ENCODE results near the gene MYOCOS. TPM values are rescaled to one million over a fixed set of nuclear protein-coding genes. Genes with fewer than 3 reads are reported as not detected.

The MYOCOS gene
- total RNA-seq, 1 donor from 2014 or later = not detected

DNA sequence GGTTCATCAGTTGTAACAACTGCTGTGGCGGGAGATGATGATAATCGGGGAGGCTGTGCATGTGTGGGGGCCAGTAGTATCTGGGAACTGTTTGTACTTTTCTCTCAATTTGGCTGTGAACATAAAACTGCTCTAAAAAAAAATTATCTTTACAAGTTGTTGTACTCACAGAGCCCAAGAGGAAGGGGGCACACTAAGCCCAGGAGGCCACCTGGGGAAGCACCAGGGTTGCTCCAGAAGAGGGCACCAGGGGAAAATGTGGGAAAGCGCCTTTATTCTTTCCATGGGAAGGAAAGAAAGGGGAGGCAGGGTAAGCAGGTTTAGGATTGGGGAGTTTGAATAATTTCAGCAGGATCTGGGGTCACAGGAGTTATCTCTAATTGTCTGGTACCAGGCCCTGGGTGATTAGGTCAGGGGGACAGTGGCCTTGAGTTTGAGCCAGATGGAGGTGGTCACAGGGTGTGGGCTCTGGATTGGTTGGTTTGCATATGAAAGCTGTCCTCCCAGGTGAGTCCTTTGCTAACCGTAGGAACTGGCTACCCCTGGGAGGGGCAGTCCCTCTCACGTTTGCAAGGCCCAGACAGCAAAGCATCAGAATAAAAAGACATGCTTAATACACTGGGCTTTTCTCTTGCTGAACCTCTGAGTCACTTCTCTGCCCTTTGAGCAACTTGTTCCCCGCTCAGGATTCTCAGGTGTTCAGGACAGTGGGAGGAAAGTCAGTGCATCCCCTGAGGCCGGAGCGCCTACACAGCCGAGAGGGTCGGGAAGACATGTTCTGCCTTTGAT is 19.2 kb downstream of the MYOCOS start:
- intact Hi-C loops (cut with DNase I) = no loop called here
- no peaks in the 10 kb centered on the region for H3K36me3 ChIP-seq
- TF ChIP-seq, protein P1, sequence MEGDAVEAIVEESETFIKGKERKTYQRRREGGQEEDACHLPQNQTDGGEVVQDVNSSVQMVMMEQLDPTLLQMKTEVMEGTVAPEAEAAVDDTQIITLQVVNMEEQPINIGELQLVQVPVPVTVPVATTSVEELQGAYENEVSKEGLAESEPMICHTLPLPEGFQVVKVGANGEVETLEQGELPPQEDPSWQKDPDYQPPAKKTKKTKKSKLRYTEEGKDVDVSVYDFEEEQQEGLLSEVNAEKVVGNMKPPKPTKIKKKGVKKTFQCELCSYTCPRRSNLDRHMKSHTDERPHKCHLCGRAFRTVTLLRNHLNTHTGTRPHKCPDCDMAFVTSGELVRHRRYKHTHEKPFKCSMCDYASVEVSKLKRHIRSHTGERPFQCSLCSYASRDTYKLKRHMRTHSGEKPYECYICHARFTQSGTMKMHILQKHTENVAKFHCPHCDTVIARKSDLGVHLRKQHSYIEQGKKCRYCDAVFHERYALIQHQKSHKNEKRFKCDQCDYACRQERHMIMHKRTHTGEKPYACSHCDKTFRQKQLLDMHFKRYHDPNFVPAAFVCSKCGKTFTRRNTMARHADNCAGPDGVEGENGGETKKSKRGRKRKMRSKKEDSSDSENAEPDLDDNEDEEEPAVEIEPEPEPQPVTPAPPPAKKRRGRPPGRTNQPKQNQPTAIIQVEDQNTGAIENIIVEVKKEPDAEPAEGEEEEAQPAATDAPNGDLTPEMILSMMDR (IDR thresholded peaks at IDR 0.05) = no peak

DNA sequence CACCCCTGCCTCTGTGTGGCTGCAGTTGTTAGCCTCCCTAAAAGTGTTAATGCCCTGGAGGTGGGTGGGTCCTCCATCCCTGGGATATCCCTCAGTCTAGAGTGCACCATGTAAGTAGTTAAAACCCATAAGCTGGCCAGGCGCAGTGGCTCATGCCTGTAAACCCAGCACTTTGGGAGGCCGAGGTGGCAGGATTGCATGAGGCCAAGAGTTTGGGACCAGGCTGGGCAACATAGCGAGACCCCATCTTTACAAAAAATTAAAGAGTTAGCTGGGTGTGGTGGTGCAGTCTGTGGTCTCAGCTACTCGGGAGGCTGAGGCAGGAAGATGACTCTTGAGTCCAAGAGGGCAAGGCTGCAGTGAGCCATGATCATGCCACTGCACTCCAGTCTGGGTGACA is 20.2 kb downstream of the MYOCOS start:
- no peak overlapping the region for H3K27ac ChIP-seq
- H3K4me3 ChIP-seq = no peak overlapping the region
- TF ChIP-seq, protein P1 (IDR thresholded peaks at IDR 0.05) = no peak
- DNase-seq (ENCODE audit: low spot score in 2 of 2) = no peak
- no peaks in the 10 kb centered on the region for H3K36me3 ChIP-seq
- no peaks in the 10 kb centered on the region for H3K27me3 ChIP-seq
- no peaks in the 10 kb centered on the region for H3K9me3 ChIP-seq
- intact Hi-C loops (cut with DNase I) = no loop called here
- peaks cover 6 to 14% of the 10 kb centered on the region in 2 donors for H3K4me1 ChIP-seq

More for the DNA sequence above, 19.2 kb downstream of the MYOCOS start:
- DNase-seq (ENCODE audit: low spot score in 2 of 2) = no peak
- Histone ChIP-seq H3K27ac (no peak overlapping the region), H3K9me3 (no peaks in the 10 kb centered on the region), H3K27me3 (no peaks in the 10 kb centered on the region), H3K4me1 (peaks cover 6 to 12% of the 10 kb centered on the region in 2 donors), H3K4me3 (no peak overlapping the region)

DNA sequence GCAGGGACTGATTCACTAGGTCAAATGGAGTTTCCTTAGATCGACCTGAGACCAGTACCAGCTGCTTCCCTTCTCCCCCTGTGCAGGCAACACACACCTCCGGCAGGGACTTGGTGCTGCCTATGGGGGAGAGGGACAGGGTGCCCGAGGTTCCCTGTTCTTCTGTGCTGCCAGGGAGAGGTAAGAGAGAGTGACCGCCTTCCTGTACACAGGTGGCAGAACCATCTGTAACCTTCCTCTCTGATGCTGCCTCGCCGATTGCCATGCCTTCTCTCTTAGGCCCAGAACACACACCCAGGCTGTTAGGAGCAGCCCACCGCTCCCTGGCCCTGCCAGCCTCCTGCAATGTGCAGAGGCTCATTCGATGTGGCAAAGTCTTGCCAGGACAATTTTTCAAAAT is 21.1 kb downstream of the MYOCOS start:
- TF ChIP-seq, protein P1 (IDR thresholded peaks at IDR 0.05) = no peak
- Histone ChIP-seq H3K4me1 (peaks cover 6 to 14% of the 10 kb centered on the region in 2 donors), H3K36me3 (no peaks in the 10 kb centered on the region), H3K27ac (no peak overlapping the region), H3K4me3 (no peak overlapping the region), H3K9me3 (no peaks in the 10 kb centered on the region), H3K27me3 (no peaks in the 10 kb centered on the region)
- no peak for DNase-seq (ENCODE audit: low spot score in 2 of 2)
- intact Hi-C loops (cut with DNase I) = no loop called here

DNA sequence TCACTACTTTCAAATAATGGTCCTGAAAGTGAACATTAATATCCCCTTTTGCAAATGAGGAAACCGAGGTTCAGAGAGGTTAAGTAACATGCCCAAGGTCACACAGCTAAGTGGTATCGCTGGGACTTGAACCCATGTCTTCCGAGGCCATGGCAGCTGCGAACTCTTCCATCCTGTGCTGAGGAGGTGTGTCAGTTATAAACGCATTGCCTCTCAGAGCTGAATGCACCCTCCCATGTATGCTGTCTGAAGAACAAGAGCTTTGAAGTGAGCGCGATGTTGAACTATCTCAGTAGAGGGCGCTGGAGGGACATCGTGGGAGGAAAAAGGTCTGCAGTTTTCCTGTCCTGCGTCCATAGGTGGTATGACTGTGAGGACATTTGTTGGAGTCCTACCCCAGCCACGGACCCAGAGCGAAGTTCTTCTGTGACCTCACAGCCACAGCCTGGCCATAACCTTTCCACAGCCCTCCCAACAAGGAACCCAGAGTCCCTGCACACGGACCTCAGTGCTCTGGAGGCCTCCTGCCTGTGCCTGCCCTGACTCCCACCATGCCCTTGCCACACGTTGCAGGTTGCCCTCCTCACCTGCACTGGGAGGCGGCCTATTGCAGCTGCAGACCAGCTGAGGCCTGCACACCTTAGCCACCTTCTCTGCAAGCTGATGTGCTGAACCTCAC is 22.9 kb downstream of the MYOCOS start:
- no peaks in the 10 kb centered on the region for H3K36me3 ChIP-seq
- H3K4me1 ChIP-seq = peaks cover 6 to 14% of the 10 kb centered on the region in 2 donors
- peak overlapping the region in 1 of 2 donors; percentile 37 for H3K4me3 ChIP-seq
- H3K9me3 ChIP-seq = no peaks in the 10 kb centered on the region
- intact Hi-C loops (cut with DNase I) = loop anchor here (1.0 kb wide), 3 partner anchors 71 to 340 kb away; partner anchors contain the start of gene METTL13
- peak overlapping the region; percentile 81 to 86 for H3K27ac ChIP-seq
- peak; percentile 39 to 92 for DNase-seq (ENCODE audit: low spot score in 2 of 2)
- no peaks in the 10 kb centered on the region for H3K27me3 ChIP-seq
- TF ChIP-seq, protein P1 (IDR thresholded peaks at IDR 0.05) = peak; percentile 80 to 95 (median 87)

DNA sequence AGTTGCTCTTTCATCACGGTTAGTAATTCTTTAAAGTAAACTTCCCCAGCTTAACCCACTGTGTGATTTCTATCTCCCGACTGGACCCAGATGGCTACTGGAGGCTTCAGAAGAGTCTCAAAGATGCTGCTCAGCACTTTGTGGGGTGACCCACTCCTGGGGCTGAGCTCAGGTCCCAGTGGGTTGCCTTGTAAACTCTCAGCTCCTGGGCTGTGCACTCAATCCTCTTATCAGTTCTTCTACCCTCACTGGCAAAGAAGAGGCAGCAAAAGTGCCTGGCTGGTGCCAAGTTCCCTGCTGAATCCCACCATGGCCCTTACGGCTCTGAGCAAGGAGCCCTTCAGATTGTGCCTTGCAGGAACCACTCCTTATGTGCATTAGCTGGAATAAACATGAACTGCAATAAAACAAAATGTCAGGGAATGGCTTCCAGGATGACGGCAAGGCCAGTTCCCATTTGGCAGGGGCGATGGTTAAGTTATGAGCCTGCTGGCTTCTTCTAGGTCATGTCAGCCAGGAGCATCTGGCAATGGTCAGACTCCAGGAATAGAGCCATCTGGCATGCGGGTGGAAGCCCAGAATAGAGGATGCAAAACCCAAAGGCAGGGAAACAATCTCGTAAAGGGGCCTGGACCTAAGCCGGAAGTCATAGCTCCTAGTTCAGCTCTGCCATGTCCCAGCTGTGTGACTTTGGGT is 23.7 kb downstream of the MYOCOS start:
- Histone ChIP-seq H3K27me3 (no peaks in the 10 kb centered on the region), H3K4me1 (peaks cover 6 to 14% of the 10 kb centered on the region in 2 donors), H3K36me3 (no peaks in the 10 kb centered on the region), H3K9me3 (no peaks in the 10 kb centered on the region), H3K4me3 (peak overlapping the region in 1 of 2 donors; percentile 37), H3K27ac (peak overlapping the region; percentile 81 to 86)
- DNase-seq (ENCODE audit: low spot score in 2 of 2) = peak in 1 of 2 donors; percentile 90
- TF ChIP-seq, protein P1 (IDR thresholded peaks at IDR 0.05) = no peak
- intact Hi-C loops (cut with DNase I) = loop anchor here (1.0 kb wide), 4 partner anchors 10 to 340 kb away; partner anchors contain the start of gene METTL13

Measured in ascending aorta (tissue), 2 donors.